Erythroblast (primary cell): ENCODE data around the gene CISD1.

Source experiments
- GATA1 ChIP-seq: IDR thresholded peaks from 2 replicates; pipeline ENCODE4 v1.6.1; 2011; ENCODE audit warnings: low read depth, mild to moderate bottlenecking, control low read depth, low read length, moderate library complexity
- POLR2A ChIP-seq: IDR thresholded peaks from 2 replicates; pipeline ENCODE4 v1.6.1; 2011; ENCODE audit warnings: mild to moderate bottlenecking, low read length

DNA sequence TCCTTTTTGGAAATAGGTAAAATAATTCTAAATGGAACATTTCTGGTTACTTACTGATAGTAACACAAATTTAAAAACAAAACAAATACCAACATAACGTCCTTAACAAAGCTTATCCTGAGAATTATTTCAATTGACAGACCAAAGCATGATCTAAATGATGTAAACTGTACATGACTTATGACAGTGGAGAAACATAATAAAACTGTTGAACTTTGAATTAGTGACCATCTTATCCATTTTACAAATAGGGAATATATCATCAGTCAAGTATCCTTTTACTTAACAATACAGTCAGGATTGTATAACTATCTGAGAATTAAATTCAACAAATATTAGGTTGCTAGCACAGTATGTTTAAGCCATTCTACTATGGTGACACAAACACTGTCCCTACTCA, 3.7 kb upstream of the CISD1 start:
- TF ChIP-seq POLR2A (no peak), GATA1 (no peak)
